ENCODE data around the gene COX6A1.

GRCh38 chr12:120406553-120406952 is 31.4 kb upstream of the COX6A1 start:
- TF ChIP-seq CTCF (conservative IDR thresholded peaks at IDR 0.05; ENCODE audit: low read depth in 2 of 2) (no peak), EZH2 (IDR thresholded peaks at IDR 0.05; ENCODE audit: low read depth, unreplicated experiment) (no peak)
